HG02885 (cell line): ENCODE data around the gene AK3.

Experiments
- ATAC-seq: cut with Tn5 transposase; IDR thresholded peaks from one replicate; pipeline ENCODE4 v1.9.1; 2021; ENCODE audit warnings: mild to moderate bottlenecking; ENCODE audit not compliant: unreplicated experiment, poor library complexity

AK3 gene

DNA sequence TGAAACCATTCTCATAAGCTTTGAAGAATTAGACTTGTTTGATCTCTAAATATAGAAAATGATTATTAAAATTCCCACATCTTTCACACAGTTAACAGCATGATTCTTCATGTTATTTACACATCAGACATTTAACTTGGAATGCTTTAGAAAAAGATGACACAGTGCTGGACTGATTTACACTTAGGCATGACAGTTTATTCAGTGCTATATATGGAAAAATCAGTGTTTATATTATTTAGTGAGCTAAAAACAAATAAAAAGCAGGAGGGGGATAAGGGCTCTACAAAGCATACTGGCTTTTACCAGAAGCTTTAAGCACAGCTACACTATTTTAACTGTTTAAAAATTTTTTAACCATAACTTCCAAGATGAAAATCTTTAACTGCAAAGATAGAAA is 31.6 kb downstream of the AK3 start:
- ATAC-seq: no peak

- no peak for ATAC-seq
These were observed 33.9 kb downstream of the AK3 start for GRCh38 chr9:4706971-4707622.

DNA sequence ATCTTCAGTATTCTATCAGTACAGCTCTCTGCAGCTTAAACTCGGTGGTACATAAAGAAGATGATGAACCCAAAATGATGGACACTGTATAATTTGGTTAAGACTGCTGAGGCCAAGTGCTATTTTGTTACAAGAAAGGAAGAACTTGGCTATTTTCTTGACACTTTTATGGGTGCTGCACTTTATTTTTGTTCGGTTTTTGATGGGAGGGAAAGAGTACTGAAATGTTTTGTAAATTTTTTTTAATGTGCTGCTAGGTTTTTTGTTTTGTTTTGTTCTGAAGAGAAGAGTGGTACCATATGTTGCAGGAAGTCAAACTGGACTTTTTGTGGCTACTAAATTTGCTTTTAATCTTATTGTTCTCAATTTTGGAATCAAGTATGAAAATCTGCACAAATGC is 35.0 kb downstream of the AK3 start:
- ATAC-seq: no peak

DNA sequence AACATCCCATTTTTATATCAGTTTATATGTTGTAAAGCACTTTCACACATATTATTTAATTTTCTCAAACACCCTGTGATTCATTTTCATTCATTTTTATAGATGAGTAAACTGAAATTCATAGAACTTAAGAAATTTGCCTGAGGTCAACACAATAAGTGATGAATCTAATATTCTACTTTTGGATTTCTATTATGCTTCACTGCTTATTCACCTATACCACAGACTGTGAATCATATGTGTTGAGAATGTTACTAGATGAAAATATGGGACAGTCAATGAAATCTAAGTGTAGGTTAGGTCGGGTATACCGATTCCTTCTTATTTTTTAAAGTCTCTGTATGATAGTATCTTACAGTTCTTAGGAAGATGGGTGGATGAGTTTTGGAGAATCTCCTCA is 36.9 kb downstream of the AK3 start:
- ATAC-seq: no peak

DNA sequence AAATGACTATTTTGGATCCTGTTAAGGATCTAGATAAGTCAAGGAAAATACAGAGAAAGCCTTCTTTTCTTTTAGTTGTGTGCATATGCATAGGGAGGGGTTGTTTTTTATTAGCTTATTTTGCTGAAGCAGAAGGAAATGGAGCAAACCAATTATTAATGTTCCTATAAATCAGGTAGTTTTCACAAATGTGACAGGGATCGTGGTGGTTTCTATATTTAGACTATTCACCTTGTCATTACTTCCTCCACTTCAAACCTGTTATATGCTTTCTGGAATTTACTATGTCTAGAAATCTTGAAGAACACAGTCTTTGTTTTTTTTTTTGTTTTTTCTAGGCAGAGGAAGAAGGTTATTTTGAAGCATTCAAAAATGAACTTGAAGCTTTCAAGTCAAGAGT is 39.5 kb downstream of the AK3 start:
- no peak for ATAC-seq

GRCh38 chr9:4700932-4701331 is 40.1 kb downstream of the AK3 start:
- no peak for ATAC-seq

DNA sequence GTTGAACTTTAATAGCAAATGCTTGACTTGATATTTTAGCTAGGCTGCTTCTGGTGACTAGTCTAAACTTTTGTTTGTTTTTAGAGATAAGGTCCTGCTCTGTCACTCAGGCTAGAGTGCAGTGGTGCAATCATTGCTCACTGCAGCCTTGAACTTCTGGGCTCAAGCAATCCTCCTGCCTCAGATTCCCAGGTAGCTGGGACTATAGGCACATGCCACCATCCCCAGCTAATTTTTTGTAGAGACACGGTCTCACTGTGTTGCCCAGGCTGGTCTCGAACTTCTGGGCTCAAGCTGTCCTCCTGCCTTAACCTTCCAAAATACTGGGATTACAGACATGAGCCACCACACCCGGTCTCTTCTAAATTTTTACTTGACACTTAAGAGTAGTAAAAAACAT is 40.9 kb downstream of the AK3 start:
- ATAC-seq: no peak

- no peak for ATAC-seq
These were observed 49.2 kb downstream of the AK3 start for GRCh38 chr9:4691795-4692194.

DNA sequence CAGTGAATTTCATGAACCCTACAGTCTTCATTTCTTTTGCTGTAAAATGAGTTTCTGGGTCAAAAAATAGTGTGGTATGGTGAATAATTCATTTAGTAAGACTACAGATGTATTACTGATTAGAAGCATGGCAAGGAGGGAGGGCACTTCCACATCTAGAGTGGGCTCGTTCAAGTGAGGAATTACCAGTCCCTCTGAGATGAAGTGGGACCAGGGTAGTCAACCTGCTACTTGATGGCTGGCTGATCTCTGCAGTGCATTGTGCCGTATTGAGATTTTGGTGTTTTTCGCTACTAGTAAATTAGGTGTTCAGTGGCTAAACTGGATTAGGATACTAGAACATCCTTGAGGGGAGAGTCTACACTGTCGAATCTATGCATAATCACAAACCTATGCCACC is 50.9 kb downstream of the AK3 start:
- peak; percentile 49 for ATAC-seq

- ATAC-seq: peak; percentile 74
These were observed 51.3 kb downstream of the AK3 start for GRCh38 chr9:4689687-4690104.

DNA sequence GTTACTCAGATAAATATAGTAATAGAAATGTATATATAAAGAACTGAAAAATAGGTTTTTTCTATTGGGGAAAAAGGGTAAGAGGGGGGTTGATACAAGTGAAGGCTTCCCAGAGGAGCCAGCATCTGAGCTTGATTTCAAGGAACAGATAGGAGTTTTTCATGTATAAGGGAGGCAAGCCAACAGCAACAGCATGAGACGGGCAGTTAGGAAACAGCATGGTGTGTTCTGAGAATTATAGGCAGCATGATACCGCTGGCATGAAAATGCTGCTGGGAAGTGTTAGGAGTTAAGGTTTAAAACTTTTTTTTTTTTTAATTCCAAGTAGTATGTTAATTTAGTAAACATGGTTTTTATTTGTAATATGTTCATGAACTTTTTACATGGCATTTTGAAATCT is 52.0 kb downstream of the AK3 start:
- ATAC-seq: no peak

DNA sequence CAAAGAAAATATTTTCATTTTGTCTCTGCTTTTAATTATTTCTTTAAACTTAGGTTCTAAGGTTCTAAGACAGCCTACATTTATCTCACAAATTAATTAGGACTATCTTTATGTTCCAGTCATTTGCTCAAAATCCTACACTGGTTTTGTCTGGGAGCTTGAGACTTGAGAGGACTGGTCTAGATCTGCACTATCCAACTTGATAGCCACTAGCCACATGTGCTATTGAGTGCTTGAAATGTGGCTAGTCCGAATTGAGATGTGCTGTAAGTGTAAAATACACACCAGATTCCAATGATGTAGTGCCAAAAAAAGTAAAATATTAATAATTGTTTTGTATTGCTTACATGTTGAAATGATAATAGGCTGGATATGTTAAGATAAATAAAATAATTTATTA is 54.4 kb downstream of the AK3 start:
- no peak for ATAC-seq

GRCh38 chr9:4686112-4686511 is 54.9 kb downstream of the AK3 start:
- no peak for ATAC-seq

GRCh38 chr9:4684820-4685219 is 56.2 kb downstream of the AK3 start:
- ATAC-seq: no peak

GRCh38 chr9:4680750-4681149 is 60.3 kb downstream of the AK3 start:
- no peak for ATAC-seq

- no peak for ATAC-seq
These were observed 60.9 kb downstream of the AK3 start for GRCh38 chr9:4680173-4680525.

DNA sequence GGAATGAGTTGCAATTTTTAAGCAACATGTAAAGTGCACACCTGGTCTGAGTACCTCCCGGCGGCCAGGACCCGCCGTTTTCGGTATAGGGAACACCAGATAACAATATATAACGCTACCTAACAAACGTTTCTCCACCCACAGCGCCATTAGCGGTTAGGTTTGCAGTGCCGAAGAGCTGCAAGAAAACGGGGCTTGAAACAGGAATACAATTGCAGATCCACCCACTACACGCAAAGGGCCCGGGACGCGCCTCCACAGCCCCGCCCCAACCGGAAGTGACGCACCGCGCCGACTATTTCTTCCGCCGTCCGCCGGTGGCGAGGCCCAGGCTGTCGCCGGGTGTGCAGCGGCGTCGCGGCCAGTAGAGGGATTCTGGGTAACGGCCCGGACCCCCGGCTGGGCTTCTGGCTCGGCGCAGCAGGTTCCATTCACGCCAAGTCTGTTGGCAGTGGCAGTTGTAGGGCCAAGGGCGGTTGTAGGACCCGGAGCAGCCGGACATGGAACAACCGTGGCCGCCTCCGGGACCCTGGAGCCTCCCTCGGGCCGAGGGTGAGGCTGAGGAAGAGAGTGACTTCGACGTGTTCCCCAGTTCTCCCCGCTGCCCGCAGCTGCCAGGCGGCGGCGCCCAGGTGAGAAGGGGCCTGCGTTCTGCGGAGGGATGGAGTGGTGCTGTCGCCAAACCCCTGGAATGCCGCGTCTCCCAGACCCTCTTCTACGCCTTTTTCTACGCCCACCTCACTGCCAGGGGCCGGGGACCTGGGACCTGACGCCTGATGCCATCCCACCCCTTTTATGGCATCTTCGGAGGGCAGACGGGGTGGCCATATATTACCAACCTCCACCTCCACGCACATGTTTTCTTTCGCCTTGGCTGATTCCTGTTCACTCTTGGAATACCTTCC is 61.5 kb downstream of the AK3 start, which contains the start of gene CDC37L1:
Gene CDC37L1, plus strand, starts transcription at position 302 of the 905 bp plus-strand sequence. Its CDS starts 199 bp downstream, at position 501.
- peak; percentile 98 for ATAC-seq

- peak; percentile 14 for ATAC-seq
These were observed 62.2 kb downstream of the AK3 start for GRCh38 chr9:4678679-4679267.

DNA sequence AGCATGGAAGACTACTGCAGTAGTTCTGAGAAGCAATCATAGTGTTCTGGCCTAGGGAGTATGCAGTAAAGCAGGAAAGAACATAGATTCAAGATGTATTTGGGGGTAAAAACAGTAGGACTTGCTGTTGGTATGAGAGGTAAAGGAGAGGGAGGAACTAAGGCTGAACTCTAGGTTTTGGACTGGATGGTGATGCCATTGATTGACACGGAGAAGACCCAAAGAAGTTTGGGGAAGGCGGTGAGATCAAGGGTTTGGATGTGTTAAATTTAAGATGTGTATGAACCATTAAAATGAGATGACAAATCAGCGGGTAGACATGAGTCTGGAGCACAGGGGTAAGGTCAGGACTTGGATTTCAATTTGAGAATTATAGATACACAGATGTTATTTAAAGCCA is 63.6 kb downstream of the AK3 start:
- ATAC-seq: no peak

DNA sequence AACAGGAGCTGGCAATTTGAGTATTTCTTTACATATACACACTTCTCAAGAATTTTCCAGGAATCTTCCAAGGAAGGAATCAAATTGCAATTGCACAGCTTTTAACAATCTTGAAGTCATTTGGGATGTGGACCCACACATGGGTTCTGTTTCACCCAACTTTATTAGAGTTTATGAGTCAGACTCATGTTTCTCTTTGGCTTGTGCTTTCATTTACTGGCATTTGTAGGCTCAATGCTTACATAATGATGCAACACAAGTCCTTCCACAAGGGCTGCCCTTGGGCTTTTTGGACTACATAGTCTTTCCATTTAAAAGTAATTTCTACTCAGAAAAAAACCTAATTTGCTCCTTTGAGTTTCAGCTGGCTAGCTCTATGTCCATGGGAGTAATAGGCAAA is 66.2 kb downstream of the AK3 start:
- ATAC-seq: no peak

DNA sequence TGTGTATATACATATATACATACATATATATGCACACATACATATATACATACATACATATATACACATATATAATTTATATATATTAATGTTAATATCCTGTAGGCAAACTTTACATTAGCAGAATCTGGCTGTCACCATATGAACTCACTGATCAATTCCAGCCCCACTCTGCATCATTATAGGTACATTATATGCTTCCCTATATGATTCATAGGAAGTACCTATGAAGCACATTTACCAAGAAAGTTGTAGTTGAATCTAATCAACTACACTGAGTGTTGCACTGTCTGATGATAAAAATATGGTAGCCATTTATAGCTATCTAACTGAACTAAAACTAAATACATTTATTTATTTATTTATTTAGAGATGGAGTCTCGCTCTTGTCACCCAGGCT is 69.3 kb downstream of the AK3 start:
- ATAC-seq: no peak
